HEK293T (cell line): Measurements from ENCODE around the gene SNX24.

Experiments
- BHLHE40 ChIP-seq: fragments of 450-650 bp; IDR thresholded peaks from 2 replicates; pipeline ENCODE4 v1.6.1; 2016; ENCODE audit warnings: mild to moderate bottlenecking, moderate library complexity, borderline replicate concordance
- ELF4 ChIP-seq: fragments of 450-650 bp; IDR thresholded peaks from 2 replicates; pipeline ENCODE4 v1.6.1; 2017; ENCODE audit warnings: antibody characterized with exemption
- FOXK2 ChIP-seq: fragments of 450-650 bp; IDR thresholded peaks from 2 replicates; pipeline ENCODE4 v1.6.1; 2016; ENCODE audit warnings: mild to moderate bottlenecking
- FOXM1 ChIP-seq: fragments of 450-650 bp; IDR thresholded peaks from 2 replicates; pipeline ENCODE4 v1.6.1; 2017; ENCODE audit warnings: mild to moderate bottlenecking, borderline replicate concordance
- HDGF ChIP-seq: fragments of 450-650 bp; IDR thresholded peaks from 2 replicates; pipeline ENCODE4 v1.6.1; 2017; ENCODE audit warnings: antibody characterized with exemption, borderline replicate concordance
- L3MBTL2 ChIP-seq: fragments of 450-650 bp; conservative IDR thresholded peaks from 2 replicates; pipeline ENCODE4 v1.6.1; 2016; ENCODE audit warnings: mild to moderate bottlenecking
- PKNOX1 ChIP-seq: fragments of 450-650 bp; IDR thresholded peaks from 2 replicates; pipeline ENCODE4 v1.6.1; 2016
- SP1 ChIP-seq: fragments of 450-650 bp; IDR thresholded peaks from 2 replicates; pipeline ENCODE4 v1.6.1; 2017
- SUZ12 ChIP-seq: fragments of 450-650 bp; IDR thresholded peaks from 2 replicates; pipeline ENCODE4 v1.6.1; 2016; ENCODE audit warnings: mild to moderate bottlenecking
- TARDBP ChIP-seq: fragments of 450-650 bp; IDR thresholded peaks from 2 replicates; pipeline ENCODE4 v1.6.1; 2016

GRCh38 chr5:122815218-122815767 lies 30.1 kb upstream of the SNX24 start:
- TF ChIP-seq SUZ12 = no peak
- TF ChIP-seq FOXM1 = no peak
- TF ChIP-seq PKNOX1 = no peak
- TF ChIP-seq TARDBP = no peak
- no peak for TF ChIP-seq ELF4
- no peak for TF ChIP-seq HDGF
- TF ChIP-seq SP1 = no peak
- no peak for TF ChIP-seq L3MBTL2
- no peak for TF ChIP-seq BHLHE40
- TF ChIP-seq FOXK2 = no peak
